Mesendoderm (in vitro differentiated cells): ENCODE results near the gene PTPRG.
A peak's percentile ranks its signal among the peaks of the same experiment; 100 is the strongest.

Source experiments
- DNase-seq: peaks from one replicate; pipeline ENCODE4 v3.0.0; 2013
- H2AK5ac ChIP-seq: 2 replicates; pipeline ENCODE4 v1.6.1; 2013; ENCODE audit warnings: low read length, inconsistent platforms
- H2BK120ac ChIP-seq: 2 replicates; pipeline ENCODE4 v1.6.1; 2013; ENCODE audit warnings: low read depth, mild to moderate bottlenecking, low read length, moderate library complexity, mixed read lengths
- H2BK15ac ChIP-seq: replicated peaks from 2 replicates; pipeline ENCODE4 v1.6.1; 2013; ENCODE audit warnings: low read depth, mild to moderate bottlenecking, moderate library complexity
- H2BK5ac ChIP-seq: 2 replicates; pipeline ENCODE4 v1.6.1; 2013; ENCODE audit warnings: low read length, inconsistent platforms
- H3K18ac ChIP-seq: 2 replicates; pipeline ENCODE4 v1.6.1; 2013; ENCODE audit warnings: mild to moderate bottlenecking, low read length, mixed read lengths
- H3K23ac ChIP-seq: one replicate; pipeline ENCODE4 v1.6.1; 2013; ENCODE audit warnings: low read length
- H3K27ac ChIP-seq: 2 replicates; pipeline ENCODE4 v1.5.1; 2013; ENCODE audit warnings: low read depth, mild to moderate bottlenecking, inconsistent platforms, low read length, moderate library complexity
- H3K27me3 ChIP-seq: 2 replicates; pipeline ENCODE4 v1.6.1; 2013; ENCODE audit warnings: low read length, control low read depth, mild to moderate bottlenecking, inconsistent platforms; ENCODE audit not compliant: insufficient read depth, poor library complexity
- H3K36me3 ChIP-seq: 2 replicates; pipeline ENCODE4 v1.6.1; 2013; ENCODE audit warnings: low read length, inconsistent platforms; ENCODE audit not compliant: control insufficient read depth, insufficient read depth
- H3K4ac ChIP-seq: one replicate; pipeline ENCODE4 v1.6.1; 2013; ENCODE audit warnings: low read depth, mild to moderate bottlenecking, low read length, moderate library complexity
- H3K4me1 ChIP-seq: 2 replicates; pipeline ENCODE4 v1.6.1; 2013; ENCODE audit warnings: low read depth, low read length, inconsistent platforms; ENCODE audit not compliant: control insufficient read depth
- H3K4me2 ChIP-seq: 2 replicates; pipeline ENCODE4 v1.6.1; 2013; ENCODE audit warnings: low read length
- H3K4me3 ChIP-seq: 2 replicates; pipeline ENCODE4 v1.5.1; 2013; ENCODE audit warnings: mild to moderate bottlenecking, low read length
- H3K56ac ChIP-seq: one replicate; pipeline ENCODE4 v1.6.1; 2013; ENCODE audit warnings: low read length
- H3K79me1 ChIP-seq: 2 replicates; pipeline ENCODE4 v1.6.1; 2013; ENCODE audit warnings: low read length, inconsistent platforms
- H3K79me2 ChIP-seq: 2 replicates; pipeline ENCODE4 v1.6.1; 2013; ENCODE audit warnings: mild to moderate bottlenecking, low read length; ENCODE audit not compliant: control insufficient read depth, insufficient read depth
- H3K9ac ChIP-seq: 2 replicates; pipeline ENCODE4 v1.6.1; 2013; ENCODE audit warnings: low read length, inconsistent platforms
- H4K5ac ChIP-seq: one replicate; pipeline ENCODE4 v1.6.1; 2013; ENCODE audit warnings: low read length
- H4K8ac ChIP-seq: one replicate; pipeline ENCODE4 v1.6.1; 2013; ENCODE audit warnings: low read depth, mild to moderate bottlenecking, control low read depth, low read length, moderate library complexity
- WGBS: extraction: QIAGEN DNeasy Blood & Tissue Kit; methylation state at CpG from one replicate; pipeline ENCODE4 v1.1.7; 2013; ENCODE audit warnings: low lambda C conversion rate, missing lambda C conversion rate; ENCODE audit not compliant: insufficient coverage; ENCODE audit errors: extremely low coverage; 5-methylcytosine and 5-hydroxymethylcytosine counted together

Gene PTPRG

DNA sequence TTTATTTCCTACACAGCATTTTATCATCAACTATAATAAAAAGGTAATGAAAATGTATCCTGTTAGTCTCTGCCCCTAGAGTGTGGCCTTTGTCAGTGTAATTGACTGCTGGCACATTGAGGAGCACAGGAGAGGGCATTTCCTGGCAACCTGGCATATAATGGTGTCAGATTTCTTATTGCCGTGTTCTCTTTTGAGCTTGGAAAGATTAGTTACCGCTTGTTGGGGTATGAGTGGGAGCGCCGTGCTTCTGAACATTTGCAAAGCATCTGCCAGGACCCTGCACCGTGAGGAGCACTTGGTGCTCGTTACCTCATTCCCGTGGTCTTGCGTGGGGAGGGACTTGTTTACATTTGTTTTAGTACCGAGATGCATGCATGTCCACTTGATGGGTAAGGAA, 124.4 kb downstream of the PTPRG start:
- H2BK120ac ChIP-seq = no peak overlapping the region
- H3K56ac ChIP-seq = no peak overlapping the region
- H3K79me2 ChIP-seq = peaks cover 73% of the 10 kb centered on the region
- H3K23ac ChIP-seq = no peak overlapping the region
- no peak overlapping the region for H3K18ac ChIP-seq
- no peak overlapping the region for H2BK15ac ChIP-seq
- H3K4me3 ChIP-seq = no peak overlapping the region
- H4K8ac ChIP-seq = no peak overlapping the region
- H3K4ac ChIP-seq = no peak overlapping the region
- DNase-seq = no peak
- H3K79me1 ChIP-seq = peaks cover 17% of the 10 kb centered on the region
- no peak overlapping the region for H4K5ac ChIP-seq
- no peak overlapping the region for H3K27ac ChIP-seq
- no peak overlapping the region for H2AK5ac ChIP-seq
- H3K9ac ChIP-seq = no peak overlapping the region
- H3K36me3 ChIP-seq = no peaks in the 10 kb centered on the region
- WGBS = no CpG with 5 or more reads among the region's 9 CpGs
- H2BK5ac ChIP-seq = no peak overlapping the region
- H3K27me3 ChIP-seq = no peaks in the 10 kb centered on the region
- H3K4me1 ChIP-seq = peaks cover 57% of the 10 kb centered on the region
- no peak overlapping the region for H3K4me2 ChIP-seq

DNA sequence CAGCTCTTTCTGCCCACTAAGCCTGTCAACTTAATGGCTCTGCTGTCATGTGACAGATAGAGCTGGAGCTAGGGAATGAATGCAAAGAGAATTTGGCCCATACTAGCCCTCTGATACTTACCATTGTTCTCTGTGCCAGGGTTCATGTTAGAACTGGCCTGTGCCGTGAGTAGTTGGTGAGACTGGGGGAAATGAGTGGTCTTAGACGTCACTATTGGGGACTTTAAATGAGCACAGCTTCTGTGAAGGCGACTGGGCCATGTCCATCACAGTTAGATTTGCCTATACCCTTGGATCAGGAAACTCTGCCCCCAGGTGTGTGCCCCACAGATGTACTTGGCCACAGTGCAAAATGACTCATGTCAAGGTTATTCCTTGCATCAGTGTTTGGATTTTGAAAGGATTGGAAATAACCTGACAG, 124.9 kb downstream of the PTPRG start:
- Histone ChIP-seq H3K27ac (no peak overlapping the region), H2AK5ac (no peak overlapping the region), H2BK120ac (no peak overlapping the region), H3K79me2 (peaks cover 75% of the 10 kb centered on the region), H3K18ac (no peak overlapping the region), H3K4me1 (peaks cover 57% of the 10 kb centered on the region), H3K79me1 (peaks cover 21% of the 10 kb centered on the region), H3K4ac (no peak overlapping the region), H4K5ac (no peak overlapping the region), H3K36me3 (no peaks in the 10 kb centered on the region), H3K56ac (no peak overlapping the region), H3K4me3 (no peak overlapping the region), H3K9ac (no peak overlapping the region), H3K23ac (no peak overlapping the region), H2BK15ac (no peak overlapping the region), H3K4me2 (no peak overlapping the region), H3K27me3 (no peaks in the 10 kb centered on the region), H2BK5ac (no peak overlapping the region), H4K8ac (no peak overlapping the region)
- no CpG with 5 or more reads among the region's 3 CpGs for WGBS
- DNase-seq = no peak

DNA sequence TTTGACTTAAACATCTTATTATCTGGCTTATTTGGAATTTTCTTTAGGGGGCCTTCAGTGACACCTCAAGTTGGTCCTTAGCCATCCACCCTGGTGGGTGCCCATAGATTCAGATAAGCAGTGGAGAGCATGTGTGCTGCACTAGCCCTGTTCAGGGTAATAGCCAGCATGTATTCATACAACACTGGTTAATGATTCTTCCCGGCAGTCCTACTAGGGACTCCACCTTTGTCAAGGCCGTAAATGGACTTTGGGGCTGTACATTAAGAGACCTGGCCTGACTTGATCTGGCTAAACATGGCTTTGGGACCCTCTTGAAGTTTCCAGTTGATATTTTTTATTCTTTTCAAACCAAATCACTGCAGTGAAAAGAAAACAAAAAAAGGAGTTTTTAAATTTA, 125.8 kb downstream of the PTPRG start:
- Histone ChIP-seq H3K56ac (peak overlapping the region; percentile 1), H3K27me3 (no peaks in the 10 kb centered on the region), H4K5ac (no peak overlapping the region), H2AK5ac (no peak overlapping the region), H2BK15ac (no peak overlapping the region), H2BK120ac (no peak overlapping the region), H3K4me2 (no peak overlapping the region), H3K79me2 (peaks cover 75% of the 10 kb centered on the region), H3K9ac (no peak overlapping the region), H2BK5ac (no peak overlapping the region), H4K8ac (no peak overlapping the region), H3K4ac (no peak overlapping the region), H3K36me3 (no peaks in the 10 kb centered on the region), H3K27ac (no peak overlapping the region), H3K79me1 (peaks cover 23% of the 10 kb centered on the region), H3K4me3 (no peak overlapping the region), H3K4me1 (peaks cover 58% of the 10 kb centered on the region), H3K18ac (no peak overlapping the region), H3K23ac (no peak overlapping the region)
- no CpG with 5 or more reads among the region's 2 CpGs for WGBS
- DNase-seq = no peak

DNA sequence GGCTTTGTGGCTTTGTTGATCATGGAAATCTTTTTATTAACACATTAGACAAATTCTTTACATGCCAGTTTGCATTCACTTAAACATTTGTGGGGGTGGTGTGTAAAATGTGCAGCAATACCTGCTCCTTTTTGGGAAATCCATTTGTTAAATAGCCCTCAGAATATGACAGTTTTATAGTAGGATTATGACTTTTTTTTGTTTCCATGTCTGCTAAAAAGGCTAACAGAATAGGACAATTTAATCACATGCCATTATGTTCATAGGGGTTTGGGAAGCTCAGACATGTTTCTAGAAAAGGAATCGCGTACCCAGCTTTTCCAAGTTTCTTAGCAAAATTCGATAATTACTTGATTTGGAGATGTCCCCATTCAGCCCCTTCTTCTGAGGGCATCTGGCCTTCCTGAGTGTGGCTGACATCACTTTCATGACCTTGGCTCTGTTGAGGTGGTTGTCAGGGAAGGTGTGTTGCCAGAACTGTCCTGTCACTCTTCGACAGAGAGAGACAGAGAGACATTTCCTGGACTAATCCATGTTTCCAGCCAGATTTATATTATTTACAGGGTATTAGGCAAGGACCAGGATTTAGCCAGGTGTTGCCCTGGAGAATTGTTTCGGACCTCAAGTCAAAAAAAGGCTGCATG, 126.4 kb downstream of the PTPRG start:
- no CpG with 5 or more reads among the region's 5 CpGs for WGBS
- Histone ChIP-seq H3K18ac (peak overlapping the region; percentile 21), H4K8ac (no peak overlapping the region), H3K27ac (peak overlapping the region; percentile 34), H2BK5ac (peak overlapping the region; percentile 78), H3K79me1 (peaks cover 23% of the 10 kb centered on the region), H4K5ac (no peak overlapping the region), H2AK5ac (no peak overlapping the region), H3K4me3 (no peak overlapping the region), H2BK120ac (no peak overlapping the region), H3K56ac (peak overlapping the region; percentile 77), H3K4me1 (peaks cover 56% of the 10 kb centered on the region), H3K23ac (no peak overlapping the region), H2BK15ac (no peak overlapping the region), H3K4me2 (no peak overlapping the region), H3K4ac (no peak overlapping the region), H3K9ac (peak overlapping the region; percentile 36), H3K79me2 (peaks cover 72% of the 10 kb centered on the region), H3K36me3 (no peaks in the 10 kb centered on the region), H3K27me3 (no peaks in the 10 kb centered on the region)
- DNase-seq = no peak

DNA sequence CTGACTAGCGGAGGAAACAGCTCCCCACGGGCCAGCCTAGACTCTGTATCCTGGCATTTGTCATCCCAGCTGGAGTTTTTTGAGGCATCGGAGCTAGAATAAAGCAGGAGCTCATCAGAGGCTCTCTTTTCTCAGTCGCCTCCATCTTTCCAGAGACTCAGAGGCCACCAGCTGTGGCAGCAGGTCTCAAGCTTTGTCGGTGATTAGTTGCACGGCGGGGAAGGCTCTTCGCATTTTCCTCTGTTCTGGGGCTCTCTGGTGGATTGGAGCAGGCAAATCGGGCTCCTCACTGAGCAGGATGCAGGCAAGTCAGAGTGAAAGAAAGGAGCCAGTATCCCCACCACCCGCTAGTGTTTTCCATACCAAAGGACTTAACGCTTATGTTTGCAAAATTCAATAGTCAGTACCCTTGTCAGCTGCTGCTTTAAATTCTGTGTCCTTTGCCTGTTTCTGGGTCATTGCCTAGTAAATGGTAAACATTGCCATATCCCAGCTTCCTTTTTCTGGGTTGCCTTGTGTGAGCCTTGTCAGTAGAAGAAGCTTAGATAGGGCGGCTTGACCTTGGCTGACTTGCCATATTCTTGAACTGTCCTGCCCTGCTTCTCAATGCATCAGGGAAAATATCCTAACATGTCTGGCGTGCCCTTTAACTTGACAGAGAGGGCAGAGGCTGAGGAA, 127.1 kb downstream of the PTPRG start:
- H3K18ac ChIP-seq = peak overlapping the region; percentile 90
- no CpG with 5 or more reads among the region's 13 CpGs for WGBS

More for the DNA sequence above, 127.1 kb downstream of the PTPRG start:
- peak overlapping the region; percentile 51 for H3K9ac ChIP-seq
- H3K23ac ChIP-seq = no peak overlapping the region
- H2AK5ac ChIP-seq = peak overlapping the region; percentile 63
- H3K27ac ChIP-seq = peak overlapping the region; percentile 64
- peak overlapping the region; percentile 14 for H3K4me2 ChIP-seq
- H3K4me3 ChIP-seq = no peak overlapping the region
- peak overlapping the region; percentile 64 for H2BK120ac ChIP-seq
- no peak overlapping the region for H2BK15ac ChIP-seq
- no peaks in the 10 kb centered on the region for H3K36me3 ChIP-seq
- DNase-seq = peak; percentile 98
- peaks cover 25% of the 10 kb centered on the region for H3K79me1 ChIP-seq
- peak overlapping the region; percentile 97 for H3K4ac ChIP-seq
- H2BK5ac ChIP-seq = peak overlapping the region; percentile 88
- H3K27me3 ChIP-seq = no peaks in the 10 kb centered on the region
- H3K79me2 ChIP-seq = peaks cover 68% of the 10 kb centered on the region
- H3K4me1 ChIP-seq = peaks cover 55% of the 10 kb centered on the region
- H4K5ac ChIP-seq = no peak overlapping the region
- H4K8ac ChIP-seq = no peak overlapping the region
- H3K56ac ChIP-seq = peak overlapping the region; percentile 77
